ENCODE data around the gene NET1. TPM values are rescaled to one million over a fixed set of nuclear protein-coding genes. Genes with fewer than 3 reads are reported as not detected.

NET1 gene
- total RNA-seq, 6 experiments from 2014 or later, result 23.0 to 64.5 (median 38.5) TPM

DNA sequence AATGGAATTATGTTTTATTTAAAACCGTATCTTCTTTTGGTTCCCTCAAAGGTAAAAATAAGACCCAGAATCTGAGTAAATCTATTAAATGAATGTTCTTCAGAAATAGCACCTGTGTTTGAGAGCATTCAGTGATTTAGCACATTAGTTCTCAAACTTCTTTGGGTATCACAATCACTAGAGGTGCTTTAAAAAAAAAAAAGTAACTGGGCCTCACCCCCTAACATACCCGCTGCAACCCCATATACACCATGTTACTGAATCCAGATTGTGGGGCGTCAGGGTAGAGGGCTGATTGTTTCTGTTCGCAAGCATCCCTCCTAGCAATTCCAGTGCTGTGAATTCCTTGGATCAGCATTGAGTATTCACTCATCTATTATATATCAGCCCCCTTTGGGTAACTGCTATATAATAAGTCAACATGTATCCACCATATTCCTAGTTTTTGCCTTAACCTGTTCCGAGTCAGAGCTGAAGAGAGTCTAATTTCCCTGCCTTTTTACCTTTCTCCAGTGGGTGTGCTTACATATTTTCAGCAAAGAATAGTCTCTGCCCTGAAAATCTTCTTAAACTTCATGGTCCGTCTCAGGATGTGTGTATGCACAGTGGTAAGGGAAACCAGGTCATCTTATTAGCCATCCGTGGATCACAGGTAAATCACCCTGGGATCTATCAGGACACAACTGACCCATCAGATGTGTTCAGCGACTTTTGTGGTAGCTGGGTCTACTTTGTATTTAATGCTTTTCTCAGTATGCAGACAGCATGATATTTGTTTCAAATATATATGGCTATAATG lies 46.8 kb downstream of the NET1 start:
- DNase-seq (no peak), ATAC-seq (no peak)
- H3K4me3 ChIP-seq, result no peak overlapping the region
- no peaks in the 10 kb centered on the region for H3K9me3 ChIP-seq
- 88% methylated on average over 8 of the region's 8 CpGs for WGBS (ENCODE audit: insufficient coverage, low coverage, low lambda C conversion rate, missing lambda C conversion rate)
- peaks cover 0 to 11% (median 0%) of the 10 kb centered on the region in 4 donors for H3K4me1 ChIP-seq
- intact Hi-C loops (cut with DNase I), result loop anchor here in 1 of 2 donors (10.0 kb wide), 1 partner anchor 146 kb away; no protein-coding TSS in a partner anchor
- TF ChIP-seq CTCF (IDR thresholded peaks at IDR 0.05), result no peak
- no peak for TF ChIP-seq POLR2A (IDR thresholded peaks at IDR 0.05)
- H3K27ac ChIP-seq, result no peak overlapping the region
- no peaks in the 10 kb centered on the region for H3K27me3 ChIP-seq
- peaks cover 0 to 48% (median 25%) of the 10 kb centered on the region in 4 donors for H3K36me3 ChIP-seq

DNA sequence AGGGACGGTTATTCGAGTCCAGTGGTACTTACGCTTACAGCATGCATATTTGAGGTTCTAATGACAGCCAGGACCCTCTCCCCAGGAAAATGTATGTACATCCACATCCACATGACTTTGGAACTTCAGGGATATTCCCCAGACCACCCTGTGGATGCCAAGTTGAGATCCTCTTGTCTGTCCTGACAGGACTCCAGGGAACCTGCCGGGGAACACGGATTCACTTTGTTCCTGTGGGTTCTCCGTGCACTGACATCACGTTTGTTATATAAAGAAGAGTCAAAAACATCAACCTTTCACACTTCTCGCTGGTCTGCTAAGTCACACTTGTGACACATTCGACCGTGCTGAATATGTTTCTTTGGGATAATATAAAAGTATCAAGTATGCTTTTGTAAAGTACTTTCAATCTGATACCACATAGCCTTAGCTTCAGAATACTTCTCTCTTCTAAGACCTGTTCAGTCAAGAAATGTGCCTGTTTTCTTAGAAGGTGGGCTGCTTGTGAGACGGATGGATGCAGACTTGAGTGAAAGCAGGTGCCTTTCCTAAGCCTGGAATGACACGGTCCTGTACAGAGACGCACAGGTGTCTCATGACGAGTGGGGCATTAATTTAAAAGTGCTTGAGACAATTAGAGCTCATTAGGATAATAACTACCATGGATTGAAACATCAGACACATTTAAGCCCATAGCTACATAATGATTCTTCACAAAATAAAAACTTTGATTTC lies 48.3 kb downstream of the NET1 start:
- no peak overlapping the region for H3K27ac ChIP-seq
- peaks cover 0 to 34% (median 17%) of the 10 kb centered on the region in 4 donors for H3K36me3 ChIP-seq
- DNase-seq (no peak), ATAC-seq (no peak)
- no peaks in the 10 kb centered on the region for H3K9me3 ChIP-seq
- H3K27me3 ChIP-seq, result no peaks in the 10 kb centered on the region
- intact Hi-C loops (cut with DNase I), result no loop called here
- peaks cover 0 to 11% (median 0%) of the 10 kb centered on the region in 4 donors for H3K4me1 ChIP-seq
- no peak for TF ChIP-seq POLR2A (IDR thresholded peaks at IDR 0.05)
- TF ChIP-seq CTCF (IDR thresholded peaks at IDR 0.05), result no peak
- no peak overlapping the region for H3K4me3 ChIP-seq
- WGBS (ENCODE audit: insufficient coverage, low coverage, low lambda C conversion rate, missing lambda C conversion rate), result 94% methylated on average over 14 of the region's 14 CpGs

- Histone ChIP-seq H3K27me3 (no peaks in the 10 kb centered on the region), H3K4me3 (no peak overlapping the region), H3K36me3 (peaks cover 0 to 28% (median 15%) of the 10 kb centered on the region in 4 donors), H3K4me1 (peaks cover 0 to 16% (median 2%) of the 10 kb centered on the region in 4 donors), H3K9me3 (no peaks in the 10 kb centered on the region), H3K27ac (no peak overlapping the region)
- intact Hi-C loops (cut with DNase I), result no loop called here
- TF ChIP-seq POLR2A (IDR thresholded peaks at IDR 0.05), result no peak
- TF ChIP-seq CTCF (IDR thresholded peaks at IDR 0.05), result no peak
- DNase-seq (no peak), ATAC-seq (no peak)
- 87% methylated on average over 4 of the region's 4 CpGs for WGBS (ENCODE audit: insufficient coverage, low coverage, low lambda C conversion rate, missing lambda C conversion rate)
Measured at GRCh38 chr10:5461203-5461588, 48.8 kb downstream of the NET1 start.

GRCh38 chr10:5461914-5462840 lies 49.8 kb downstream of the NET1 start:
- H3K36me3 ChIP-seq, result peaks cover 0 to 18% (median 7%) of the 10 kb centered on the region in 4 donors
- intact Hi-C loops (cut with DNase I), result no loop called here
- no peaks in the 10 kb centered on the region for H3K9me3 ChIP-seq
- H3K4me3 ChIP-seq, result no peak overlapping the region
- TF ChIP-seq CTCF (IDR thresholded peaks at IDR 0.05) (no peak), POLR2A (IDR thresholded peaks at IDR 0.05) (no peak)
- H3K27ac ChIP-seq, result no peak overlapping the region
- H3K4me1 ChIP-seq, result peaks cover 0 to 19% (median 3%) of the 10 kb centered on the region in 4 donors
- 50% methylated on average over 17 of the region's 17 CpGs for WGBS (ENCODE audit: insufficient coverage, low coverage, low lambda C conversion rate, missing lambda C conversion rate)
- ATAC-seq (peak in 1 of 4 donors; percentile 13), DNase-seq (no peak)
- no peaks in the 10 kb centered on the region for H3K27me3 ChIP-seq
